GM21526 (cell line): ENCODE data around the gene TMA7.
A peak's percentile ranks its signal among the peaks of the same experiment; 100 is the strongest.
"Not testable (repeated sequence)": the region's sequence is repeated elsewhere in the genome, so short reads cannot be mapped to it uniquely, and the experiment has no call there.

Source experiments
- ATAC-seq: cut with Tn5 transposase; IDR thresholded peaks from one replicate; pipeline ENCODE4 v1.9.1; 2021; ENCODE audit warnings: moderate library complexity; ENCODE audit not compliant: unreplicated experiment, low FRiP score

TMA7 gene

GRCh38 chr3:48439820-48440589 lies at the start of gene TMA7, which contains the start of gene CCDC51:
TSS of gene TMA7 (plus strand) at chr3:48440257. CDS start at chr3:48440297, 40 bp downstream.
TSS of gene CCDC51 (minus strand) at chr3:48440119. CDS start at chr3:48435128, 4,991 bp downstream.
- peak; percentile 87 for ATAC-seq

GRCh38 chr3:48394391-48394790 lies 45.7 kb upstream of the TMA7 start:
- ATAC-seq = no peak

GRCh38 chr3:48395714-48396113 lies 44.3 kb upstream of the TMA7 start:
- ATAC-seq = no peak

GRCh38 chr3:48397767-48398681 lies 42.0 kb upstream of the TMA7 start:
- ATAC-seq = no peak

GRCh38 chr3:48398701-48399386 lies 41.2 kb upstream of the TMA7 start:
- no peak for ATAC-seq

GRCh38 chr3:48399387-48400172 lies 40.5 kb upstream of the TMA7 start:
- no peak for ATAC-seq

- no peak for ATAC-seq
Observed at GRCh38 chr3:48400824-48401433, 39.1 kb upstream of the TMA7 start.

- ATAC-seq = not testable (repeated sequence)
Observed at GRCh38 chr3:48401434-48401901, 38.6 kb upstream of the TMA7 start.

GRCh38 chr3:48402281-48402732 lies 37.8 kb upstream of the TMA7 start:
- no peak for ATAC-seq

- no peak for ATAC-seq
Observed at GRCh38 chr3:48402907-48403306, 37.1 kb upstream of the TMA7 start.

- ATAC-seq = no peak
Observed at GRCh38 chr3:48403533-48404439, 36.3 kb upstream of the TMA7 start.

- no peak for ATAC-seq
Observed at GRCh38 chr3:48404440-48405342, 35.4 kb upstream of the TMA7 start.

- no peak for ATAC-seq
Observed at GRCh38 chr3:48405343-48405881, 34.6 kb upstream of the TMA7 start.

- ATAC-seq = no peak
Observed at GRCh38 chr3:48405971-48406370, 34.1 kb upstream of the TMA7 start.

- ATAC-seq = no peak
Observed at GRCh38 chr3:48406443-48407431, 33.3 kb upstream of the TMA7 start.

GRCh38 chr3:48407542-48408099 lies 32.4 kb upstream of the TMA7 start:
- no peak for ATAC-seq
